GM12878 (cell line): ENCODE results near the gene P2RX7. TPM values are rescaled to one million over a fixed set of nuclear protein-coding genes. Genes with fewer than 3 reads are reported as not detected.

ENCODE experiments used
- ATF7 ChIP-seq: fragments of 450-650 bp; IDR thresholded peaks from 2 replicates; pipeline ENCODE4 v1.6.1; 2016; ENCODE audit warnings: low read depth, mild to moderate bottlenecking
- BACH1 ChIP-seq: fragments of 450-650 bp; IDR thresholded peaks from 2 replicates; pipeline ENCODE4 v1.6.1; 2017; ENCODE audit warnings: mild to moderate bottlenecking, borderline replicate concordance
- BHLHE40 ChIP-seq, 2 experiments: fragments of 450-650 bp in 1 of 2; IDR thresholded peaks; 2 replicates each; pipeline ENCODE4 v1.6.1; 2011 to 2017; ENCODE audit warnings: low read depth in 2 of 2, borderline replicate concordance in 1 of 2, improper control_type of control experiment in 1 of 2, low read length in 1 of 2, mild to moderate bottlenecking in 1 of 2
- DPF2 ChIP-seq: fragments of 450-650 bp; IDR thresholded peaks from 2 replicates; pipeline ENCODE4 v1.6.1; 2017; ENCODE audit warnings: mild to moderate bottlenecking
- EED ChIP-seq: sonication (generic); IDR thresholded peaks from 2 replicates; pipeline ENCODE4 v1.6.1; 2016; ENCODE audit warnings: antibody characterized with exemption, low read depth
- EGR1 ChIP-seq, 2 experiments: IDR thresholded peaks; 1 replicate in 1 of 2; 2 replicates in 1 of 2; pipeline ENCODE4 v1.6.1; 2011 to 2012; ENCODE audit warnings: low read depth in 2 of 2, low read length in 2 of 2, borderline replicate concordance in 1 of 2, mild to moderate bottlenecking in 1 of 2, moderate library complexity in 1 of 2
- FOS ChIP-seq: IDR thresholded peaks from 3 replicates; pipeline ENCODE4 v1.6.1; 2011; ENCODE audit warnings: borderline replicate concordance; ENCODE audit not compliant: insufficient read length; ENCODE audit errors: extremely low read depth
- GATAD2B ChIP-seq: fragments of 450-650 bp; conservative IDR thresholded peaks from 2 replicates; pipeline ENCODE4 v1.6.1; 2017; ENCODE audit warnings: low read depth, mild to moderate bottlenecking, moderate library complexity
- HDGF ChIP-seq: fragments of 450-650 bp; IDR thresholded peaks from 2 replicates; pipeline ENCODE4 v1.6.1; 2016; ENCODE audit warnings: antibody characterized with exemption
- IKZF1 ChIP-seq: fragments of 450-650 bp; conservative IDR thresholded peaks from 2 replicates; pipeline ENCODE4 v1.6.1; 2017; ENCODE audit warnings: antibody characterized with exemption, mild to moderate bottlenecking
- MEF2B ChIP-seq: fragments of 450-650 bp; IDR thresholded peaks from 2 replicates; pipeline ENCODE4 v1.6.1; 2018; ENCODE audit warnings: mild to moderate bottlenecking, moderate library complexity; ENCODE audit not compliant: partially characterized antibody, poor library complexity, severe bottlenecking
- MLLT1 ChIP-seq: fragments of 450-650 bp; IDR thresholded peaks from 2 replicates; pipeline ENCODE4 v1.6.1; 2016; ENCODE audit warnings: mild to moderate bottlenecking
- MTA2 ChIP-seq: fragments of 450-650 bp; IDR thresholded peaks from 2 replicates; pipeline ENCODE4 v1.6.1; 2016; ENCODE audit warnings: low read depth, mild to moderate bottlenecking, moderate library complexity
- MXI1 ChIP-seq: fragments of 150-350 bp; IDR thresholded peaks from 2 replicates; pipeline ENCODE4 v1.6.1; 2011; ENCODE audit warnings: low read depth, mild to moderate bottlenecking, inconsistent platforms, low read length, improper control_type of control experiment
- NBN ChIP-seq: fragments of 450-650 bp; IDR thresholded peaks from 2 replicates; pipeline ENCODE4 v1.6.1; 2016
- PAX5 ChIP-seq: IDR thresholded peaks from 2 replicates; pipeline ENCODE4 v1.6.1; 2011; ENCODE audit warnings: low read depth, low read length, borderline replicate concordance
- POU2F2 ChIP-seq: IDR thresholded peaks from 3 replicates; pipeline ENCODE4 v1.6.1; 2011; ENCODE audit warnings: low read depth, mild to moderate bottlenecking, low read length, borderline replicate concordance
- RAD21 ChIP-seq: IDR thresholded peaks from 2 replicates; pipeline ENCODE4 v1.6.1; 2011; ENCODE audit warnings: mild to moderate bottlenecking, low read depth, low read length, moderate library complexity; ENCODE audit not compliant: insufficient read depth
- RUNX3 ChIP-seq: IDR thresholded peaks from 2 replicates; pipeline ENCODE4 v1.6.1; 2012; ENCODE audit warnings: low read length, inconsistent platforms
- SMARCA5 ChIP-seq: fragments of 450-650 bp; IDR thresholded peaks from 2 replicates; pipeline ENCODE4 v1.6.1; 2017; ENCODE audit warnings: mild to moderate bottlenecking
- SP1 ChIP-seq: IDR thresholded peaks from one replicate; pipeline ENCODE4 v1.6.1; 2011; ENCODE audit warnings: low read depth, low read length
- USF1 ChIP-seq: IDR thresholded peaks from 2 replicates; pipeline ENCODE4 v1.6.1; 2011; ENCODE audit warnings: borderline replicate concordance, low read depth, mild to moderate bottlenecking, moderate library complexity, mixed read lengths, low read length; ENCODE audit not compliant: insufficient read depth; ENCODE audit errors: extremely low read length
- ZBED1 ChIP-seq: IDR thresholded peaks from 2 replicates; pipeline ENCODE4 v1.6.1; 2016; ENCODE audit warnings: borderline replicate concordance
- ZBTB40 ChIP-seq: fragments of 450-650 bp; IDR thresholded peaks from 2 replicates; pipeline ENCODE4 v1.6.1; 2016; ENCODE audit warnings: mild to moderate bottlenecking, moderate library complexity, borderline replicate concordance
- polyA plus RNA-seq, 11 experiments: library from polyadenylated mRNA; depleted of rRNA in 4 of 11; unstranded in 6 of 11; stranded (reverse) in 5 of 11; fragments of >200 nt; fragmentation: Nextera tagmentation in 4 of 11; fragmentation: Illumina TruSeq in 1 of 11; extraction: Ambion mirVana in 4 of 11; extraction: Trizol in 1 of 11; gene quantifications; 1 replicate in 1 of 11; 2 replicates in 10 of 11; pipeline versions ENCODE4 v1.2.1 to v1.2.3, GENCODE V29; 2011 to 2016; ENCODE audit warnings: inconsistent platforms in 2 of 11, missing spikeins in 2 of 11, low read depth in 1 of 11
- total RNA-seq, 4 experiments: library from RNA; depleted of rRNA in 3 of 4; stranded (reverse); fragments of >200 nt in 3 of 4; fragmentation: Illumina TruSeq in 1 of 4; extraction: Trizol in 1 of 4; gene quantifications; 2 replicates each; pipeline versions ENCODE4 v1.2.1 to v1.2.3, GENCODE V29; 2013 to 2021

The P2RX7 gene
- total and polyA plus RNA-seq, 10 of the 15 experiments (the other 5 are each of a cell fraction or from before 2014, with no cell fraction given), result 0.74 to 2.6 (median 1.5) TPM

- TF ChIP-seq EGR1 (IDR thresholded peaks at IDR 0.05; ENCODE audit: borderline replicate concordance in 1 of 2, low read depth in 2 of 2, low read length in 2 of 2) (peak in 1 of 2 experiments; percentile 50; a peak in 1 of 3 replicates), ZBED1 (no peak), DPF2 (peak; percentile 72), MEF2B (peak; percentile 16), ZBTB40 (no peak), RUNX3 (peak; percentile 47), EED (0 out of 2 replicates have a peak, but pooled peaks have one; percentile 21), PAX5 (peak; percentile 53; the same call in 1 of the 2 replicates), BHLHE40 (IDR thresholded peaks at IDR 0.05; ENCODE audit: borderline replicate concordance in 1 of 2, low read depth in 2 of 2, low read length in 1 of 2) (peak; percentile 60 to 75; a peak in 3 of 4 replicates), SMARCA5 (0 out of 2 replicates have a peak, but pooled peaks have one; percentile 28), ATF7 (peak; percentile 53; the same call in 1 of the 2 replicates), BACH1 (peak; percentile 73; the same call in 1 of the 2 replicates), SP1 (peak; percentile 47), FOS (no peak), MXI1 (peak; percentile 41; the same call in 1 of the 2 replicates), HDGF (peak; percentile 69; the same call in 1 of the 2 replicates), RAD21 (peak; percentile 71), POU2F2 (0 out of 3 replicates have a peak, but pooled peaks have one; percentile 18), USF1 (peak; percentile 3), MLLT1 (peak; percentile 50; the same call in 1 of the 2 replicates), NBN (peak; percentile 68; the same call in 1 of the 2 replicates), GATAD2B (peak; percentile 85), IKZF1 (no peak; the same call in none of the 2 replicates), MTA2 (peak; percentile 71)
Measured at GRCh38 chr12:121095544-121096198, 37.0 kb upstream of the P2RX7 start (continued).
